Stimulated activated CD4-positive, alpha-beta T cell treated with anti-CD3 and anti-CD28 coated beads, Interleukin-15, amount 100 ng/mL, for 24 hours (primary cell): ENCODE results near the gene SEC61A2.
A peak's percentile ranks its signal among the peaks of the same experiment; 100 is the strongest.
"Not testable (repeated sequence)": the region's sequence is repeated elsewhere in the genome, so short reads cannot be mapped to it uniquely, and the experiment has no call there.

ENCODE experiments used
- DNase-seq: peaks from one replicate; pipeline ENCODE4 v3.0.0-alpha.2; 2020

The SEC61A2 gene

GRCh38 chr10:12129222-12130111, at the start of gene SEC61A2:
TSS of gene SEC61A2 (plus strand) at chr10:12129677. CDS start at chr10:12129788, 111 bp downstream.
- DNase-seq: peak; percentile 99

DNA sequence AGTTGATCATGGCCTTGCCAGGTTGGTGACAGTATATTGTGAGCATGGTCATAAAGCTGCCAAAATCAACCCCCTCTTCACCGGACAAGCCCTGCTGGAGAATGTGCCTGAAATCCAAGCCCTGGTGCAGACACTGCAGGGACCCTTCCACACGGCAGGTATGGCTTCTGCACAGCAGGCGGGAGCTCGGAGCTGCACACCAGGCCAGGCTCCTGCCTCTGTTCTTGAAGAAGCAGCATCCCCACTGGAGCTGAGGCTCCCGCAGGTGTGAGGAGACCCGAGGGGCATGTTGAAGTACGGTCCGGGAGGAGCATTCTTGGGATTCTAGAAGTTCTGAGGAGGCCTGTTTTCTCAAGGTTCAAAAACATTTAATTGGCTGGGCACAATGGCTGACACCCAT, 48.0 kb upstream of the SEC61A2 start:
- no peak for DNase-seq

- DNase-seq: no peak
These were observed 47.5 kb upstream of the SEC61A2 start for GRCh38 chr10:12081879-12082557.

DNA sequence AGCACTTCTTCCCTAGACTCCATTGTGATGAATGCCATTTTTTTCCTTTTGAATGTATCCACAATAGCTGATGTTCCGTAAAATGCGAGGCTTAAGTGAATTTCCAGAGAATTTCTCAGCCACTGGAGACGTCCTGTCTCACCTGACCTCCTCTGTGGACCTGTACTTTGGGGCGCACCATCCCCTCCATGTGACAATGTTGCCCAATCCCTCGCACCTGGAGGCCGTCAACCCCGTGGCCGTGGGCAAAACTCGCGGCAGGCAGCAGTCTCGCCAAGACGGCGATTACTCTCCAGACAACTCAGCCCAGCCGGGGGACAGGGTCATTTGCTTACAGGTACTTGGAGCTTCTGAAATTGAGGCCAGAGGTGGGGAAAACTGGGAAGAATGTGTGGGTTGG, 40.6 kb upstream of the SEC61A2 start:
- no peak for DNase-seq

- DNase-seq: no peak
These were observed 38.1 kb upstream of the SEC61A2 start for GRCh38 chr10:12091421-12091820.

DNA sequence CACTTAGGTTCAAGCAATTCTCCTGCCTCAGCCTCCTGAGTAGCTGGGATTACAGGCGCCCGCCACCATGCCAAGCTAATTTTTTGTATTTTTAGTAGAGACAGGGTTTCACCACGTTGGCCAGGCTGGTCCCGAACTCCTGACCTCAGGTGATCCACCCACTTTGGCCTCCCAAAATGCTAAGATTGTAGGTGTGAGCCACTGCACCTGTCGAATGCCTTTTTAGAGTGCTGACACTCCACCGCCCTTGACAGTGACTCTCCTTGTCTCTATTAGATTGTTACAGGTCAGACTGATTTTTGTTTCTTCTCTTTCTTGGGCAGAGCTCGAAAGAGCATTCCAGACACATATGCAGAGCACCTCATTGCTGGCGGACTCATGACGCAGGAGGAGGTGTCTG, 32.1 kb upstream of the SEC61A2 start:
- not testable (repeated sequence) for DNase-seq

- DNase-seq: no peak
These were observed 31.7 kb upstream of the SEC61A2 start for GRCh38 chr10:12097791-12098190.

- DNase-seq: no peak
These were observed 30.5 kb upstream of the SEC61A2 start for GRCh38 chr10:12098966-12099365.

DNA sequence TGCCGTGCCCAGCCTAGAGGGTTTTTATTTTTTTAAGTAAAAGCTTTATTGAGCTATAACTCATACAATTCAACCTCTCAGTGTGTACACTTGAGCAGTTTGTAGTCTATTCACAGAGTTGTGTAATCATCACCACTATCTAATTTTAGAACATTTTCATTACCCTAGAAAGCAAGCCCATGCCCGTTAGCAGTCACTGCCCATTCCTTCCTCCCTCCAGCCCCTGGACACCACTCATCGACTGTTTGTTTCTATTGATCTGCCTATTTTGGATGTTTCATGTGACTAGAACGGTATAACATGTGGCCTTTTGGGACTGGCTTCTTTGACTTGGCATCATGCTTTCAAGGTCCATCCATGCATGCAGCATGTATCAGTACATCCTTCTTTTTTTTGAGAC, 25.7 kb upstream of the SEC61A2 start:
- no peak for DNase-seq

DNA sequence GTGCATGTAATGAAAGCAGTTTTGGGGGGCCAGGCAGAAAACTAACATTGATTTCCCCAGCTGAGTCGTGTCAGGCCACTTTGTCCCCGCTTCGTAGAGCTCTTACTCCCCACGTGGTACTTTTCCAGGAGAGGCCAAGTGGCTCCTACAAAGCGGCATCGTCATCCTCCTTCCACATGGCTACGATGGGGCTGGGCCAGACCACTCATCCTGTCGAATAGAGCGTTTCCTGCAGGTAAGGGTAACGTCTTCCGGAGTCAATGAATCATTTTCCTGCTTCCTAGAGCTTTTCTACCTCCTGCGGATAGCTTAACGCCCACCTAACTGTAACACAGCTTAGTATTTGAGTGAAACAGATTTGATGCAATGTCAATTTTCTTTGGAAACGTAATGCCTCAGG, 21.7 kb upstream of the SEC61A2 start:
- DNase-seq: no peak

DNA sequence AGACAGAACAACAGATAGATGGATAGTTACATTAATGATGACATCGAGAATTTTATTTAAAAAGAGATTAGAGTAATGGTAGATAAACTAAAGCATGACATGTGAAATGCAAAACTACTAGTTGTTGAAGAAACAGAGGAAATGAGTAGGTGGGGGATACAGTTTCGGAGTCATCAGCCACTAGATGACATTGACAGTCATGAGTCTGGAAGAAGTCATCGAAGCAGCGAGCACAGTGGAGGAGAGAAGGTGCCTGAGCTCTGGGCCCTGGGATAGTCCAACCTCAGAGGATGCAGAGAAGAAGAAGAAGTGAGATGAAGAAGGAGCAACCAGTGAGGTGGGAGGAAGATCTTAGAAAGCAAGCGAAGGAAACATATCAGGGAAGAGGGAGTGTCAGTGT, 20.2 kb upstream of the SEC61A2 start:
- no peak for DNase-seq

- DNase-seq: no peak
These were observed 17.9 kb upstream of the SEC61A2 start for GRCh38 chr10:12111528-12111927.

DNA sequence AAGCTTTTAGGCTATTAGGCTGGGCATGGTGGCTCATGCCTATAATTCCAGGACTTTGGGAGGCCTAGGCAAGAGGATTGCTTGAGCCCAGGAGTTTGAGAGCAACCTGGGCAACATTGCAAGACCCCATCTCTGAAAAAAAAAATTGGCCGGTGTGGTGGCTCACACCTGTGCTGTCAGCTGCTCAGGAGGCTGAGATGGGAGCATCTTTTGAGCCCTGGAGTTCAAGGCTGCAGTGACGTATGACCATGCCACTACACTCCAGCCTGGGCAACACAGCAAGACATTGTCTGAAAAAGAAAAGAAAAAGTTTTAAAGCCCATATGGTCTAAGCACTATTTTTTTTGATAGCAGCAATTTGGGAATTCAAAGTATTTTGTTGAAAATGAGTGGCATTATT, 15.8 kb upstream of the SEC61A2 start:
- DNase-seq: no peak

DNA sequence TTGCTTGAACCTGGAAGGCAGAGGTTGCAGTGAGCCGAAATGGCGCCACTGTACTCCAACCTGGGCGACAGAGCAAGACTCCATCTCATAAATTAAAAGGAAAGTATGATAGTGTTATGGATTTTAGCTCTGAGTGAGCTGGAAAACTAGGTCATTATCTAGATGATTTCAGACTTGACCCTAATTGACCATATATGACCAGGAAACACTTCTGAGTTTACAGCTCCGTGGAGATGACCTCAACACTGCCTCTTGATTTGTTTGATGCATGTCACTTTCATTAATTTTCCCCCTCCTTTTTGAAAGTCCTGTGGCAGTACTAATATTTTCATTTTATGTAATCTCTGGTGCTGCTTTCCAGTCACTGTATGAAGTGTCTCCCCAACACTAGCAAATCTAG, 7.8 kb upstream of the SEC61A2 start:
- no peak for DNase-seq

GRCh38 chr10:12130237-12130872, 878 bp downstream of the SEC61A2 start:
- peak; percentile 52 for DNase-seq

- DNase-seq: no peak
These were observed 6.2 kb downstream of the SEC61A2 start for GRCh38 chr10:12135631-12136030.

DNA sequence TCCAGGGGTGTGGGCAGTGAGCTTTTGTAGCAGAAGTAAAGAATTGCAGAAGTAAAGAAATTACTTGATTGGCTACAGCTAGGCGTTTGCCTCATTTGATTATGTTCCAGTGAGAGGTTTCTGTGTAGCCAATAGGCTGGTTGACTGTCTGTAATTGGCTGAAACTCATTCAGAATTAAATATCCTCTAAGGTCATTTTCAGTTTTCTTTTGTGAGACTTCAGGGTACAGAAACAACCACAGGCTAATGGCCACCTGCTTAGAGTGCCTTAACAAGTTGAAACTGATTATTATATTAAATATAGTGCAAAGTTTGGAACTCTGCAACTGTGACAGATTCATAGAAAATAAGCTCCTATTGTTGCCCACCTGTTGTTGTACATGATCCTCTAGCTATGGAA, 10.6 kb downstream of the SEC61A2 start:
- DNase-seq: no peak

- no peak for DNase-seq
These were observed 15.1 kb downstream of the SEC61A2 start for GRCh38 chr10:12144538-12144937.

DNA sequence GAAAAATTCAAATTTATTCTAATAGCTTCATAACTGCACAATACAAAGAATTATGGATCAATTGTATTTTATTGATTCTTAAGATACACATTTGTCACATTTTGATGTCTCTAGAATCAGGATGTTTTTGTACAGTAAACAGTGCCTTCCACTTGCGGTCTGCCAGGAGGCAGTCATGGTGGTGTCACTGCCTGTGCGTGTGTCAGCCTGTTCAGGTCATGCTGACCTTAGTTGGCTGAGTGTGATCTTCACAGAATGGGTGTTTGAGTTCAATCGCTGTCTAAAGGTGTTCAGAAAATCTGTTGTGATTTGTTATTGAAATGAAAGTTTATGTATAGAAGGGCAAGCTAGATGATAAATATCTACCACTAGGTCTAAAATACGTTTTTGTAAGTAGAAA, 20.7 kb downstream of the SEC61A2 start:
- DNase-seq: no peak

DNA sequence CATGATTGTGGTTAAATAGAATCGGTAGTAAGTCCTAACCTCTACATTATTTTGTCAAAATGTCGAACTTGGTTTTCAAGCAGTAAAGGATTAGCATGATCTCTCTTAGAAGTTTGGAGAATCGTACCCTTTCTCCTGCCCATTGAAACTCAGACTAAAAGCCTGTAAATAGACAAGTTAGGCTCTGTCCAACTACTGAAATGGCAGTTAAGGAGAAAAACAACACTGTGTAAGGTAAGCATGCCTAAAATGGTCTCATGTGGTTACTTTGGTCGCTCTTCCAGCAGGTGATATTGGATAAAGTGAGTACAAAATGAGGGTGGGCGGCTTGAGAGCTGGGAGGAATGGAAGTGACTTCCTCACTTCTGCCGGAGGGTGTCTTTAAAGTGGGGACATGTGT, 25.0 kb downstream of the SEC61A2 start:
- no peak for DNase-seq

DNA sequence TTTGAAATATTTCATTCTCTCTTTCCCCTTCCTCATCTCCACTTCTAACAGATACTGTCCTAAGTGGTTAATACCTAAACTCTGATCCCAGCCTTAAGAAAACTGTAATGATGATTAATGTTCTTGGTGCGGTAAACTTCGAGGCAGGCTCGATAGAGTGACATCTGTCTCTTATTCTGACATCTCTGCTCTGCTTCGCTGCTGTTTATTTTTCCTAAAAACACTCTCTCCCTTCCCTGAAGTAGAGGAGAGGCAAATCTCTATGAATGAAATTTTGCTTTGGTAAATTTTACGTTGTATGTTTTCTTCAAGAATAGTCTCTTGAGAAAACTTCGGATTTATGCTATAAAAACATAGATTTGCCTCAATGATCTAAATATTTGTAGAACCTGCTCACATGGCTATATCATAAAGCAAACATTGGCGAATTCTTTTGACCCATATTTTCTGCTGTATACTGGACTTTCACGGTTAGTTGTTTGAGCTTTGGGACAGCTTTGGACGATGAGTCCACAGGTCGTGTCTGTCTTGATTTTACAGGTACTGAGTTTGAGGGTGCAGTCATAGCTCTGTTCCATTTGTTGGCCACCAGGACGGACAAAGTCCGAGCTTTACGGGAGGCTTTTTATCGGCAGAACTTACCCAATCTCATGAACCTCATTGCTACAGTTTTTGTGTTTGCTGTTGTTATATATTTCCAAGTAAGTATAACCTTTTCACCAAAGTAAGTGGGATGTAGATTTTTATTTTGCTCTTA, 27.1 kb downstream of the SEC61A2 start:
- DNase-seq: no peak

DNA sequence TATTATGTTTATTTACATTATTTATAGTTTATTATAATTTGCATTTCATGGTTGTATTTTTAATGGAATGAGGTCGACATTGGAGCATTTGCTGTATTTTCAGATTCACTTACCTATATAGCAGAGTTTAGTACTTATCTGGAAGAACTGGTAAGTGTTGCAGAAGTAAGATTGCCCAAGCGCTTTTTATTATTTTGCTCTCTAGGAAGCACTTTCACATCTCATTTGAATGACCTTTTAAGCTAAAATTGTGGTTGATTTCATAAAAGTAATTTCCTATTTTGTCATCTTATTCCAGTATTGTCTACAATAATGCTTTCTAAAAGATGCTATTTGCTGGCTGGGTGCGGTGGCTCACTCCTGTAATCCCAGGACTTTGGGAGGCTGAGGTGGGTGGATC, 28.6 kb downstream of the SEC61A2 start:
- no peak for DNase-seq

DNA sequence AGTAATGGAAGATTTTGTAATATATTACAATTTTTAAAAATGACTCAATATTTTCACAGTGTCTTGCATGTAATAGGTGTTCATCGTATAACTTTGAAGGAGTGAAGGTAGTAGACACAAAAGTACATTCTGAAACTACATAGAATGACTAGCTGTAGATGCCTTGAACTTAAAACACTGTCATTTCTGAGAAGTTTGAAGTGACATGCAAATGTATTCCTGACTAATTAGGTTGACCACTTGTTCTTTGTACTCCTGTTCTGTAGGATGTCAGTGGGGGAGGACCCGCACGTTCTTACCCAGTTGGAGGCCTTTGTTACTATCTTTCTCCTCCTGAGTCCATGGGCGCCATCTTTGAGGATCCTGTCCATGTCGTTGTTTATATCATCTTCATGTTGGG, 31.2 kb downstream of the SEC61A2 start:
- no peak for DNase-seq
